Common myeloid progenitor, CD34-positive (primary cell): ENCODE results near the gene CD37.

Experiments
- CTCF ChIA-PET: fragments of 350-600 bp; sonication (Branson Sonifier 250); formaldehyde crosslinking; loops from one replicate; lab custom pipeline; 2021; ENCODE audit warnings: antibody characterized with exemption; lab: Charles Lee
- POLR2A ChIA-PET: fragments of 350-600 bp; sonication (Branson Sonifier 250); formaldehyde crosslinking; loops from one replicate; lab custom pipeline; 2021; ENCODE audit warnings: antibody characterized with exemption; lab: Charles Lee
- DNase-seq, 3 donors: peaks; one replicate each; pipeline versions ENCODE4 v3.0.0 to v3.0.0-alpha.2; 2013
- H3K27ac ChIP-seq, 2 experiments: 1 replicate in 1 of 2; 2 replicates in 1 of 2; pipeline ENCODE4 v1.7.0; 2013; ENCODE audit warnings: inconsistent platforms in 2 of 2, low read length in 2 of 2, mild to moderate bottlenecking in 2 of 2, low read depth in 1 of 2, moderate library complexity in 1 of 2; ENCODE audit not compliant: severe bottlenecking in 2 of 2, insufficient read depth in 1 of 2, poor library complexity in 1 of 2
- H3K27me3 ChIP-seq, 5 experiments: replicated peaks in 2 of 5; 1 replicate in 3 of 5; 2 replicates in 2 of 5; pipeline versions ENCODE4 v1.6.1 to v1.7.0; 2013; ENCODE audit warnings: low read length in 4 of 5, mild to moderate bottlenecking in 2 of 5, moderate library complexity in 2 of 5, inconsistent platforms in 1 of 5; ENCODE audit not compliant: insufficient read depth in 5 of 5, control insufficient read depth in 4 of 5
- H3K36me3 ChIP-seq, 4 experiments: 1 replicate in 2 of 4; 2 replicates in 2 of 4; pipeline versions ENCODE4 v1.6.1 to v1.7.0; 2013; ENCODE audit warnings: low read length in 3 of 4, control low read depth in 1 of 4, mild to moderate bottlenecking in 1 of 4; ENCODE audit not compliant: control insufficient read depth in 4 of 4, insufficient read depth in 4 of 4
- H3K4me1 ChIP-seq, 4 experiments: 1 replicate in 3 of 4; 2 replicates in 1 of 4; pipeline versions ENCODE4 v1.6.1 to v1.7.1; 2013; ENCODE audit warnings: low read length in 3 of 4, mild to moderate bottlenecking in 3 of 4, control low read depth in 1 of 4, inconsistent platforms in 1 of 4, moderate library complexity in 1 of 4; ENCODE audit not compliant: control insufficient read depth in 4 of 4, insufficient read depth in 4 of 4; ENCODE audit errors: control extremely low read depth in 1 of 4
- H3K4me3 ChIP-seq, 7 experiments: 1 replicate in 4 of 7; 2 replicates in 3 of 7; pipeline versions ENCODE4 v1.5.1 to v1.7.0; 2013; ENCODE audit warnings: mild to moderate bottlenecking in 7 of 7, low read length in 6 of 7, moderate library complexity in 6 of 7, inconsistent platforms in 2 of 7, low read depth in 2 of 7, control low read depth in 1 of 7; ENCODE audit not compliant: insufficient read depth in 4 of 7, control insufficient read depth in 1 of 7; ENCODE audit errors: extremely low read depth in 1 of 7
- H3K9me3 ChIP-seq, 5 experiments: 1 replicate in 4 of 5; 2 replicates in 1 of 5; pipeline versions ENCODE4 v1.6.1 to v1.7.1; 2013; ENCODE audit warnings: low read length in 4 of 5, mild to moderate bottlenecking in 2 of 5, inconsistent platforms in 1 of 5, low read depth in 1 of 5, moderate library complexity in 1 of 5; ENCODE audit not compliant: control insufficient read depth in 4 of 5, insufficient read depth in 2 of 5; ENCODE audit errors: control extremely low read depth in 1 of 5
- WGBS: methylation state at CpG from one replicate; pipeline ENCODE4 v1.1.5; 2013; ENCODE audit not compliant: insufficient coverage; 5-methylcytosine and 5-hydroxymethylcytosine counted together

Gene CD37

GRCh38 chr19:49356382-49356781 is 21.2 kb downstream of the CD37 start:
- Histone ChIP-seq H3K36me3 (no peaks in the 10 kb centered on the region), H3K4me1 (peaks cover 0 to 14% (median 11%) of the 10 kb centered on the region in 4 experiments), H3K27ac (no peak overlapping the region), H3K9me3 (no peaks in the 10 kb centered on the region), H3K4me3 (no peak overlapping the region), H3K27me3 (peaks cover 0 to 9% (median 3%) of the 10 kb centered on the region in 5 experiments)
- ChIA-PET POLR2A (no interaction called here), CTCF (interaction anchor here (0.5 kb wide), 1 partner anchor 30 kb away, joined by 4 read pairs; no protein-coding TSS in a partner anchor)
- no peak for DNase-seq
- WGBS: 88% methylated on average over 5 of the region's 7 CpGs

- POLR2A ChIA-PET: interaction anchor here (0.7 kb wide), 1 partner anchor 9 kb away, joined by 3 read pairs; no protein-coding TSS in a partner anchor
Measured at GRCh38 chr19:49357186-49357585, 22.0 kb downstream of the CD37 start.

GRCh38 chr19:49359851-49360820 is 24.9 kb downstream of the CD37 start:
- Histone ChIP-seq H3K9me3 (no peaks in the 10 kb centered on the region), H3K4me3 (no peak overlapping the region), H3K27ac (no peak overlapping the region), H3K4me1 (peaks cover 0 to 46% (median 31%) of the 10 kb centered on the region in 4 experiments), H3K27me3 (peaks cover 0 to 47% (median 16%) of the 10 kb centered on the region in 5 experiments), H3K36me3 (no peaks in the 10 kb centered on the region)
- peak in 1 of 3 donors; percentile 25 for DNase-seq
- ChIA-PET POLR2A (no interaction called here), CTCF (no interaction called here)
- WGBS: 67% methylated on average over 5 of the region's 17 CpGs

More at GRCh38 chr19:49357186-49357585, 22.0 kb downstream of the CD37 start:
- no peak overlapping the region for H3K4me3 ChIP-seq
- no peaks in the 10 kb centered on the region for H3K9me3 ChIP-seq
- CTCF ChIA-PET: no interaction called here
- peaks cover 0 to 18% (median 3%) of the 10 kb centered on the region in 5 experiments for H3K27me3 ChIP-seq
- H3K4me1 ChIP-seq: peaks cover 0 to 22% (median 15%) of the 10 kb centered on the region in 4 experiments
- no peak overlapping the region for H3K27ac ChIP-seq
- no peak for DNase-seq
- WGBS: 88% methylated on average over 9 of the region's 9 CpGs
- H3K36me3 ChIP-seq: no peaks in the 10 kb centered on the region

GRCh38 chr19:49361438-49362047 is 26.3 kb downstream of the CD37 start:
- 7% methylated on average over 22 of the region's 27 CpGs for WGBS
- Histone ChIP-seq H3K4me3 (peak overlapping the region in 5 of 7 experiments; percentile 16 to 64 (median 54)), H3K36me3 (no peaks in the 10 kb centered on the region), H3K9me3 (no peaks in the 10 kb centered on the region), H3K27me3 (peaks cover 0 to 52% (median 16%) of the 10 kb centered on the region in 5 experiments), H3K4me1 (peaks cover 0 to 37% (median 23%) of the 10 kb centered on the region in 4 experiments), H3K27ac (peak overlapping the region in 1 of 2 experiments; percentile 43)
- ChIA-PET CTCF (no interaction called here), POLR2A (no interaction called here)
- peak in 2 of 3 donors; percentile 6 to 9 for DNase-seq

- Histone ChIP-seq H3K9me3 (no peaks in the 10 kb centered on the region), H3K27me3 (peaks cover 0 to 53% (median 16%) of the 10 kb centered on the region in 5 experiments), H3K4me1 (peaks cover 0 to 37% (median 23%) of the 10 kb centered on the region in 4 experiments), H3K27ac (peak within 1 kb of the TSS in 1 of 2 experiments; percentile 61), H3K36me3 (no peaks in the 10 kb centered on the region), H3K4me3 (peak within 1 kb of the TSS in 6 of 7 experiments; percentile 16 to 64 (median 50))
- ChIA-PET CTCF (no interaction called here), POLR2A (no interaction called here)
- 0% methylated on average over 28 of the region's 52 CpGs for WGBS
- peak; percentile 14 to 41 (median 28) for DNase-seq
Measured at GRCh38 chr19:49362048-49362928, 27.1 kb downstream of the CD37 start, which contains the start of gene TEAD2. TEAD2 (minus strand) TSS chr19:49362416; CDS start chr19:49360075, 2,341 bp downstream.

- Histone ChIP-seq H3K27me3 (peaks cover 0 to 55% (median 16%) of the 10 kb centered on the region in 5 experiments), H3K36me3 (no peaks in the 10 kb centered on the region), H3K9me3 (no peaks in the 10 kb centered on the region), H3K4me3 (peak overlapping the region in 5 of 7 experiments; percentile 19 to 51 (median 51)), H3K4me1 (peaks cover 0 to 37% (median 23%) of the 10 kb centered on the region in 4 experiments), H3K27ac (no peak overlapping the region)
- peak; percentile 14 to 53 (median 33) for DNase-seq
- ChIA-PET POLR2A (no interaction called here), CTCF (no interaction called here)
- 0% methylated on average over 10 of the region's 14 CpGs for WGBS
Measured at GRCh38 chr19:49362929-49363267, 27.7 kb downstream of the CD37 start.
